ENCODE data around the gene CBX1. TPM values are rescaled to one million over a fixed set of nuclear protein-coding genes. Genes with fewer than 3 reads are reported as not detected.
A peak's percentile ranks its signal among the peaks of the same experiment; 100 is the strongest.

The CBX1 gene
- total RNA-seq, 1 donor from 2014 or later, result 69.3 TPM

GRCh38 chr17:48043176-48043575 lies 58.1 kb downstream of the CBX1 start:
- H3K9ac ChIP-seq (ENCODE audit: low read length), result no peak overlapping the region
- no peak overlapping the region for H2AFZ ChIP-seq (ENCODE audit: low read depth, low read length)
- no peak overlapping the region for H3K4me2 ChIP-seq (ENCODE audit: low read length)
- TF ChIP-seq EZH2 (IDR thresholded peaks at IDR 0.05; ENCODE audit: insufficient read depth, low read length) (no peak), CTCF (IDR thresholded peaks at IDR 0.05; ENCODE audit: insufficient read depth, low read depth, low read length) (no peak)
- peaks cover 6% of the 10 kb centered on the region for H3K27me3 Mint-ChIP-seq (ENCODE audit: low read depth, unreplicated experiment)
- FAIRE-seq (no peak), DNase-seq (ENCODE audit: low read depth) (no peak)
- H3K27me3 ChIP-seq (ENCODE audit: insufficient read depth, low read length), result no peaks in the 10 kb centered on the region
- no peak overlapping the region for H3K27ac Mint-ChIP-seq (ENCODE audit: unreplicated experiment)
- no peak overlapping the region for H3K4me3 ChIP-seq (ENCODE audit: insufficient read depth, low read depth, low read length)
- no peaks in the 10 kb centered on the region for H4K20me1 ChIP-seq (ENCODE audit: insufficient read depth, low read length)
- H3K36me3 Mint-ChIP-seq (ENCODE audit: low read depth, unreplicated experiment), result peaks cover 1% of the 10 kb centered on the region
- peaks cover 16% of the 10 kb centered on the region for H3K79me2 ChIP-seq (ENCODE audit: insufficient read depth, low read length)
- H3K27ac ChIP-seq (ENCODE audit: low read depth, low read length), result no peak overlapping the region
- H3K36me3 ChIP-seq (ENCODE audit: insufficient read depth, low read length), result no peaks in the 10 kb centered on the region
- no peaks in the 10 kb centered on the region for H3K9me3 ChIP-seq (ENCODE audit: insufficient read depth, low read depth, low read length)
- H3K4me1 ChIP-seq (ENCODE audit: insufficient read depth, low read length), result peaks cover 13% of the 10 kb centered on the region
- H3K9me3 Mint-ChIP-seq (ENCODE audit: unreplicated experiment), result no peaks in the 10 kb centered on the region
- H3K4me3 Mint-ChIP-seq (ENCODE audit: unreplicated experiment), result no peak overlapping the region
- peaks cover 20% of the 10 kb centered on the region for H3K4me1 Mint-ChIP-seq (ENCODE audit: low read depth, unreplicated experiment)

- TF ChIP-seq EZH2 (IDR thresholded peaks at IDR 0.05; ENCODE audit: insufficient read depth, low read length), result no peak
- TF ChIP-seq CTCF (IDR thresholded peaks at IDR 0.05; ENCODE audit: insufficient read depth, low read depth, low read length), result no peak
- Histone ChIP-seq H3K9ac (ENCODE audit: low read length) (no peak overlapping the region), H3K79me2 (ENCODE audit: insufficient read depth, low read length) (peaks cover 4% of the 10 kb centered on the region), H3K36me3 (ENCODE audit: insufficient read depth, low read length) (no peaks in the 10 kb centered on the region), H3K27me3 (ENCODE audit: insufficient read depth, low read length) (no peaks in the 10 kb centered on the region), H3K4me2 (ENCODE audit: low read length) (no peak overlapping the region), H3K4me3 (ENCODE audit: insufficient read depth, low read depth, low read length) (no peak overlapping the region), H3K27ac (ENCODE audit: low read depth, low read length) (no peak overlapping the region), H3K9me3 (ENCODE audit: insufficient read depth, low read depth, low read length) (no peaks in the 10 kb centered on the region), H2AFZ (ENCODE audit: low read depth, low read length) (no peak overlapping the region), H4K20me1 (ENCODE audit: insufficient read depth, low read length) (no peaks in the 10 kb centered on the region), H3K4me1 (ENCODE audit: insufficient read depth, low read length) (peaks cover 9% of the 10 kb centered on the region)
- H3K9me3 Mint-ChIP-seq (ENCODE audit: unreplicated experiment), result no peaks in the 10 kb centered on the region
- no peak overlapping the region for H3K4me3 Mint-ChIP-seq (ENCODE audit: unreplicated experiment)
- peaks cover 6% of the 10 kb centered on the region for H3K36me3 Mint-ChIP-seq (ENCODE audit: low read depth, unreplicated experiment)
- H3K27me3 Mint-ChIP-seq (ENCODE audit: low read depth, unreplicated experiment), result peaks cover 14% of the 10 kb centered on the region
- DNase-seq (ENCODE audit: low read depth) (no peak), FAIRE-seq (no peak)
- peaks cover 3% of the 10 kb centered on the region for H3K4me1 Mint-ChIP-seq (ENCODE audit: low read depth, unreplicated experiment)
- no peak overlapping the region for H3K27ac Mint-ChIP-seq (ENCODE audit: unreplicated experiment)
Measured at GRCh38 chr17:48038687-48039086, 62.6 kb downstream of the CBX1 start.

GRCh38 chr17:48037838-48038323 lies 63.4 kb downstream of the CBX1 start:
- Mint-ChIP-seq H3K27me3 (ENCODE audit: low read depth, unreplicated experiment) (peaks cover 21% of the 10 kb centered on the region), H3K36me3 (ENCODE audit: low read depth, unreplicated experiment) (peaks cover 11% of the 10 kb centered on the region), H3K4me3 (ENCODE audit: unreplicated experiment) (peak overlapping the region; percentile 84), H3K4me1 (ENCODE audit: low read depth, unreplicated experiment) (peaks cover 3% of the 10 kb centered on the region), H3K9me3 (ENCODE audit: unreplicated experiment) (no peaks in the 10 kb centered on the region), H3K27ac (ENCODE audit: unreplicated experiment) (peak overlapping the region; percentile 70)
- peaks cover 4% of the 10 kb centered on the region for H3K79me2 ChIP-seq (ENCODE audit: insufficient read depth, low read length)
- H2AFZ ChIP-seq (ENCODE audit: low read depth, low read length), result peak overlapping the region; percentile 94
- no peak for DNase-seq (ENCODE audit: low read depth)
- H4K20me1 ChIP-seq (ENCODE audit: insufficient read depth, low read length), result no peaks in the 10 kb centered on the region
- H3K9ac ChIP-seq (ENCODE audit: low read length), result peak overlapping the region; percentile 89
- H3K36me3 ChIP-seq (ENCODE audit: insufficient read depth, low read length), result no peaks in the 10 kb centered on the region
- no peak for FAIRE-seq
- peak overlapping the region; percentile 44 for H3K4me3 ChIP-seq (ENCODE audit: insufficient read depth, low read depth, low read length)
- peaks cover 9% of the 10 kb centered on the region for H3K4me1 ChIP-seq (ENCODE audit: insufficient read depth, low read length)
- H3K9me3 ChIP-seq (ENCODE audit: insufficient read depth, low read depth, low read length), result no peaks in the 10 kb centered on the region
- TF ChIP-seq EZH2 (IDR thresholded peaks at IDR 0.05; ENCODE audit: insufficient read depth, low read length) (no peak), CTCF (IDR thresholded peaks at IDR 0.05; ENCODE audit: insufficient read depth, low read depth, low read length) (no peak)
- H3K27ac ChIP-seq (ENCODE audit: low read depth, low read length), result no peak overlapping the region
- peak overlapping the region; percentile 96 for H3K4me2 ChIP-seq (ENCODE audit: low read length)
- H3K27me3 ChIP-seq (ENCODE audit: insufficient read depth, low read length), result no peaks in the 10 kb centered on the region
